A673 (cell line): ENCODE measurements around the gene TNFSF13.

Experiments used
- EZH2 ChIP-seq: fragments of 200-600 bp; sonication (generic); IDR thresholded peaks from 2 replicates; pipeline ENCODE4 v1.6.1; 2017; ENCODE audit warnings: borderline replicate concordance, low read depth, mild to moderate bottlenecking, mixed read lengths, antibody characterized with exemption, low read length; ENCODE audit not compliant: poor library complexity, severe bottlenecking
- TF ChIP-seq, protein P1 (sequence below): fragments of 300-800, 200-600 bp; sonication (generic); conservative IDR thresholded peaks from 2 replicates; pipeline ENCODE4 v1.5.1; 2017; ENCODE audit warnings: low read depth, mild to moderate bottlenecking, antibody characterized with exemption, low read length, moderate library complexity, mixed read lengths

- TF ChIP-seq EZH2 = no peak
- TF ChIP-seq, protein P1, sequence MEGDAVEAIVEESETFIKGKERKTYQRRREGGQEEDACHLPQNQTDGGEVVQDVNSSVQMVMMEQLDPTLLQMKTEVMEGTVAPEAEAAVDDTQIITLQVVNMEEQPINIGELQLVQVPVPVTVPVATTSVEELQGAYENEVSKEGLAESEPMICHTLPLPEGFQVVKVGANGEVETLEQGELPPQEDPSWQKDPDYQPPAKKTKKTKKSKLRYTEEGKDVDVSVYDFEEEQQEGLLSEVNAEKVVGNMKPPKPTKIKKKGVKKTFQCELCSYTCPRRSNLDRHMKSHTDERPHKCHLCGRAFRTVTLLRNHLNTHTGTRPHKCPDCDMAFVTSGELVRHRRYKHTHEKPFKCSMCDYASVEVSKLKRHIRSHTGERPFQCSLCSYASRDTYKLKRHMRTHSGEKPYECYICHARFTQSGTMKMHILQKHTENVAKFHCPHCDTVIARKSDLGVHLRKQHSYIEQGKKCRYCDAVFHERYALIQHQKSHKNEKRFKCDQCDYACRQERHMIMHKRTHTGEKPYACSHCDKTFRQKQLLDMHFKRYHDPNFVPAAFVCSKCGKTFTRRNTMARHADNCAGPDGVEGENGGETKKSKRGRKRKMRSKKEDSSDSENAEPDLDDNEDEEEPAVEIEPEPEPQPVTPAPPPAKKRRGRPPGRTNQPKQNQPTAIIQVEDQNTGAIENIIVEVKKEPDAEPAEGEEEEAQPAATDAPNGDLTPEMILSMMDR = no peak
Measured at GRCh38 chr17:7563115-7563869, 4.7 kb downstream of the TNFSF13 start.
